GM19238 (cell line): ENCODE measurements around the gene MTPN.

Source experiments
- DNase-seq: peaks from one replicate; pipeline ENCODE4 v3.0.0; 2011; ENCODE audit warnings: low spot score; ENCODE audit not compliant: insufficient read length

The MTPN gene

DNA sequence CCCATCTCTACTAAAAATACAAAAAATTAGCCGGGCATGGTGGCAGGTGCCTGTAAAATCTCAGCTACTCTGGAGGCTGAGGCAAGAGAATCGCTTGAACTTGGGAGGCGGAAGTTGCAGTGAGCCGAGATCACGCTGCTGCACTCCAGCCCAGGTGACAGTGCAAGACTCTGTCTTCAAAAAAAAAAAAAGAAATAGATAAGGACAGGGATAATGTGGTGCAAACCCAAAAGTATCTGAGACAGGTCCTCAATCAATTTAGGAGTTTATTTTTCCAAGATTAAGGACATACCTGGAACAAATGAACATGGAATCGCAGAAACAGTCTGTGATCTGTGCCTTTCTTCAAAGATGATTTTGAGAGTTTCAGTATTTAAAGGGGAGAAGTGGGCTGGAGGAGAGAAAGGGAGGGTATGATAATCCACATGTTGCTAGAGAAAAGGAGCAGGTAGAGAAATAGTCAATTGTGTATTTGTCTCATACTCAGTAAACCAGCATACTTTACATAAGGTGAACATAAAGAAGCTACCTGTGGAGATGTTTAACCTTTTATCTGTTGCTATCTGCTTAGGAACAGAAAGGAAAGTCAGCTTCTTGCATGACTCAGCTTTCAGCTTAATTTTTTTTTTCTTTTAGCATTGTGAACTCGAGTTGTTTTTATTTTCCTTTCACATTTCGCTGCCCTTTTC lies 4.9 kb upstream of the MTPN start:
- no peak for DNase-seq

- peak; percentile 10 for DNase-seq
These were observed 3.6 kb upstream of the MTPN start for GRCh38 chr7:135980665-135981180.

GRCh38 chr7:135980012-135980551 lies 2.9 kb upstream of the MTPN start:
- DNase-seq = no peak

DNA sequence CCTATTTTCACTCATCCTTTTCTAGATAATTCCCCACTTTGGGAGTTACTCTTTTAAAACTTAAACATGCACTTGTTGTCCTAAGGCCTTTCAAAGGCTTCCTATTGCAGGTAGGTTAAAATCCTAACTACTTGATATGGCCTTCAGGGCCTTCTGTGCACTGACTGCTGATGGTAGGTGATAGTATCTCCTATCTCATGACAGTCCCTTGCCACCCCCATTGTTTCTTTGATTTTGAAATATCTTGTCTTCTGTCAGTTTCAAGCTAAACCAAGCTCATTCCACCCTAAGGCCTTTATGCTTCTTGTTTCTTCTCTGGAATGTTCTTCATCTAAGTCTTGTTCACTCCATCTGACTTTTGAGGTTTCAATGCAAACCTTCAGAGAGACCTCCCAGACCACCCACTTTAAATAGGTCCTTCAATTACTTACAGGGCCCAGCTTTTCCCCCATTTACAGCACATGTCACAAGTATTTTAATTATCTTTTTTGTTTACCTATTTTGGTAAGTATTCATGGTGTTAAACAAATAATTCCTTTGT lies 2.4 kb upstream of the MTPN start:
- DNase-seq = no peak

- DNase-seq = no peak
These were observed 1.5 kb upstream of the MTPN start for GRCh38 chr7:135978624-135979023.

- DNase-seq = no peak
These were observed 545 bp upstream of the MTPN start for GRCh38 chr7:135977742-135978066.

GRCh38 chr7:135976312-135977006 lies 700 bp downstream of the MTPN start:
- DNase-seq = no peak

- DNase-seq = no peak
These were observed 2.0 kb downstream of the MTPN start for GRCh38 chr7:135975166-135975565.

DNA sequence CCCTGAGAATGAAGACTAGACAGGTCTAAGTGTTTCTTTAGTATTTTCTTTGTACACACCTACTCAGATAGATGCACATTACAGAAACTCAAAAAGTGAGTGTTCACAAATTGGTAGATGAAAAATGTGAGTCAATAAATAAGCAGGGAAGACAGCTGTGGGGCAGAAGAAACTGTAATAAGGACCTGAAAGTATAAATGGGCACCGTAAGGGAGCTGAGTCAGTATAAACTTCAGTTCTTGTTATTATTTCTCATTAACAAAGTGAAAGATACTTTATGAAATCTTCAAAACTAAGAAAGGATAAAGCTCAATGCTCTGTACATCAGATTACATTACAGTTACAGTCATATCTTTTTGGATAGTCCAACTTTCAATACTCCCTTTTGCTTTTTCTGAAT lies 2.5 kb downstream of the MTPN start:
- no peak for DNase-seq

GRCh38 chr7:135971366-135971725 lies 5.8 kb downstream of the MTPN start:
- DNase-seq = no peak

GRCh38 chr7:135970682-135971365 lies 6.3 kb downstream of the MTPN start:
- no peak for DNase-seq

DNA sequence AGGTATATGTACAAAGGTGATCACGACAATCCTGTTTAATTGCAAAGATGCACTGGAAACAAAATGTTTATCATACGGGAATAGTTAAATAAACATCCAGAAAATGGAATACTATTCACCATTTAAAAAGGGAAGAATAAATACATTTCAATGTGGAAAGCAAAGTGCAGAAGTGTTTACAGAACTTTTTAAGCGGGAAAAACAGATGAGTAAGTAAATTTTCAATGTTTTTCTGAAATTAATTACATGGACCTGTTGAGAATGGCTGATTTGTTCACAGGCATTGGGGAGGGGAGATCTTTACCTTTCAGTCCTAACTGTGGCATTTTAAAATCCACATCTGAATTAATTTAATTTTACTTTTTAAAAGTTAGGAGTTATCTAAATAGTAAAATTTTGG lies 7.1 kb downstream of the MTPN start:
- DNase-seq = no peak

DNA sequence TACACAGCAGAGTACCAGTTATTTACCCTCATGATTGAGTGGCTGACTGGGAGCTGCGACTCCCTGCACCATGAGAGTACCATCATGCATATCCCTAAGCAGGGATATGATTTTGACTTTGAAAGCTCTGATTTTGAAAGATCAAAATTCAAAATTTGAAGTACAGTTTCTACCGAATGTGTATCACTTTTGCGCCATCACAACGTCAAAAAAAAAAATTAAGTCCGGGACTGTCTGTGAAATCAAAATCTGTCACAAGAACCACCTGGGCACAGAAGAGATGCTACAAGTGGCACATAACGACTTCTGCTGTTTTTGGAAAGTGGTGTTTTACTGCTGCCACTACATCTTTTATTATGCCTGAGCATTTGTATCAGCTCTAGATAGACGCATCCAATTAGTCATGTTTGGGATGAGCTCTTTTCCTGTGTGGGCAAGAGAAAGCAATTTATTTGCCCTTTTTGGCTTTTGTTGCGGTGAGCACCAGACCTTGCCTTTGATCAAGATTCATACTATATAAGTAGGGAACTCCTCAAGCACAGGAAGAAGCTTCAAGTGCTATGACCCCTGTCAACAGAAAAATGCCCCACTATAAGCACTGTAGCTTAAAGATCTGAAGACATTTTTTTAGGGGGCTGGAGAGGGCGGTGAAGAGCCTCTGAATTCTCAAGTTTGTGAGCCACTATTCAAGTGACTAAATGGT lies 10.7 kb downstream of the MTPN start:
- DNase-seq = no peak

DNA sequence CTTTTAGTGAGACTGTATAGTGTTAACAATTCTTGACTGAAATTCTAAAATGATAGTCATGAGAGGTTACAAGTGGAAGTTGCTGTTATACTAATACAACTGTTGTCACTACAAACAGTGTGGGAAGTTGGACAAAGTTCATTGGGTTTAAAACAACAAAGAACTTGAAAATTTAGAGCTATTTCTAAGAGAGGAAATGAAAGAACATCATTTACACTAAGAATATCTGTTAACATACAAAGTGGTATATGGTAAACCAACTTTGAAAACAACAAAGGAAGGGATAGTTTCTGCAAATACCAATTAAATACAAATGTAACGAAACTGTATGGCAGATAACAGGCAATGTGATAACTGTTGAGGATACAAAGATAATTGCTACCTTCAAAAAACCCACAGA lies 11.6 kb downstream of the MTPN start:
- no peak for DNase-seq

- no peak for DNase-seq
These were observed 12.4 kb downstream of the MTPN start for GRCh38 chr7:135964791-135965190.

GRCh38 chr7:135964274-135964673 lies 12.9 kb downstream of the MTPN start:
- no peak for DNase-seq

DNA sequence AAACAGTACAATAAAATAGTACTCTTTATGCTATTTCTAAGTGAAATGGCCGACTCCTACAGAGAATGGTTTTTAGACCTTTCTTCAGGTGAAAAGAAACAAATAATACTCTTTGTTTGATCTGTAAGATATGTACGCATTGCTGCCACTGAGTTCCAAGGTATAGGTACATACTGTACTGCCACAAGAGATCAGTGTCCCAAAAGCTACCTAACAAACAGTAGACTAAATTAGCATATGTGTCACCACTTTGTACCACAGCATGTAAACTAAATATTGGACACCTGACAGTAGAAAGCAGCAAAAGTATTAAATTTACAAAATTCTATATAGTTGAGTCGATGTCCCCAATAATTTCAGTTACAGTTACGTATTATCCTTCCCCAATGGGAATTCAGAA lies 14.4 kb downstream of the MTPN start:
- no peak for DNase-seq

DNA sequence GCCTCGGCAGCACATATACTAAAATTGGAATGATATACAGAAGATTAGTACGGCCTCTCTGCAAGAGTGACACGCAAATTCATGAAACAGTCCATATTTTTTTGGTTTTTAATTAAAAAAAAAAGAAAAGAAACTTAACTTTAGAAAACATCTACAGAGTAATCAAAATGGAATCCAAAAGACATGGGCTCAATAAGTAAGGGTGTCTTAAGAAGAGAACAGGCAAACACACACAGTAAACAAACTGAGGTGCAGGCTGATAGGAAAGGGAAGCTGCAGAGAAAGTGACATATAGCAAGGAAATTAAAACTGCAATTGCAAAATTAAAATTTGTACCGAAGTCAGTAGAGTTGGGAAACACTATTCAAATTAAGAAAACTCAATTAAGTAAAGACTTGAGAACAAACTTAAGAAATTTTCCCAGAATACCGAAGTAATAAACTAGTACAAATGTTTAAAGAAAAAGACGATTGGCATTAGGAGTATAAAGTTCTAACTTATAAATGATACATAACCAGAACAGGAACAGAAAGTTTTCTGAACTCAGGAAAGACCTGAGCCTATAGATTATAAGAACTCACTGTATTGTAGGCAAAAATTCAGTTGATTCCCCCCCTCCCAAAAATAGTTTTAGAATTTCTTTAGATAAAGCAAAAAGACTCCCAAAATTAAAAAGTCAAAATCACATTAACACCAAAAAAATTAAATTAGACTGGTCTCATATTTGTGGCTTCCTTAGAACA lies 16.3 kb downstream of the MTPN start:
- DNase-seq = no peak

DNA sequence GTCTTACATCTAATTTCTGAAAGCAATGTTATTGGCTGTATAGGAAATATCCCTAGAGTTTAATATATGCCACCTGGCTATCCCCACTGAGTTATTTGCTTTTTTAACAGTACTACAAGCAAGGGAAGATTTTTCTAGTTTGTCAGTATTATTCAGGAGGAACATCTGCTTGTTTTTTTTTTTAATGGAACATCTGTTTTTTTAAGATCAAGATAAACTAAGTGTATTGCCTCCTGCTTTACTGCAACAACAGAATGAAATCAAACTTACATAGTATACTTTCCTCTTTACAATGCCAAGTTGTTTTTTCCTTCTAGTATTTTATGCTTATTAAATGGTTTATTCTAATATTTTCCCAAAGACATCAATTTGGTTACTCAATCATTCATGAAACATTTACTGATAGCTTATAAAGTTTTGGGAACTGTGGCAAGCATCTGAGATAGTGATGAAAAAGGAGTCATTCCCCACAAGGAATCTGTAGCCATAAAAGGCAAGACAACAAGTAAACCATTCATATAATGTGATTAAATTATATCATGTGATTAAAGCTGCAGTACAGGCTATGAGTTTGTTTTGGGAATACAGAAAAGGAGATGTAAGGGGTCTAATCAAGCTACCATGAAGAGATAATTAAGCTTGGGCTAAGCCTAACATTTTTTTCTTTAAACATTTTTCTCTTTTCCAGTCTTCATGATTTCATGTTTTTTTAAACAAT lies 17.4 kb downstream of the MTPN start:
- DNase-seq = no peak

GRCh38 chr7:135958173-135958572 lies 19.0 kb downstream of the MTPN start:
- no peak for DNase-seq
